ENCODE results near the gene BTG4.

BTG4 gene

GRCh38 chr11:111512296-111513239, at the start of gene BTG4:
Gene BTG4 (minus strand): TSS chr11:111512386. CDS start chr11:111498776, 13,610 bp downstream.
- Histone ChIP-seq H3K36me3 (ENCODE audit: control insufficient read depth, insufficient read depth, low read length) (no peaks in the 10 kb centered on the region), H3K9ac (ENCODE audit: low read length) (no peak within 1 kb of the TSS), H3K4me1 (ENCODE audit: control insufficient read depth, insufficient read depth, low read length) (peaks cover 5% of the 10 kb centered on the region), H3K4me3 (ENCODE audit: low read length) (no peak within 1 kb of the TSS), H3K27me3 (ENCODE audit: control insufficient read depth, insufficient read depth, low read length) (peaks cover 27% of the 10 kb centered on the region), H3K9me3 (ENCODE audit: control insufficient read depth, low read length) (no peaks in the 10 kb centered on the region)

- no peaks in the 10 kb centered on the region for H3K4me1 ChIP-seq (ENCODE audit: control insufficient read depth, insufficient read depth, low read length)
- H3K4me3 ChIP-seq (ENCODE audit: low read length): no peak overlapping the region
- no peaks in the 10 kb centered on the region for H3K36me3 ChIP-seq (ENCODE audit: control insufficient read depth, insufficient read depth, low read length)
- H3K27me3 ChIP-seq (ENCODE audit: control insufficient read depth, insufficient read depth, low read length): no peaks in the 10 kb centered on the region
- no peak overlapping the region for H3K9ac ChIP-seq (ENCODE audit: low read length)
- H3K9me3 ChIP-seq (ENCODE audit: control insufficient read depth, low read length): no peaks in the 10 kb centered on the region
These were observed 49.7 kb upstream of the BTG4 start for GRCh38 chr11:111561791-111562325.

GRCh38 chr11:111561306-111561705, 49.1 kb upstream of the BTG4 start:
- Histone ChIP-seq H3K9me3 (ENCODE audit: control insufficient read depth, low read length) (no peaks in the 10 kb centered on the region), H3K27me3 (ENCODE audit: control insufficient read depth, insufficient read depth, low read length) (no peaks in the 10 kb centered on the region), H3K36me3 (ENCODE audit: control insufficient read depth, insufficient read depth, low read length) (no peaks in the 10 kb centered on the region), H3K4me1 (ENCODE audit: control insufficient read depth, insufficient read depth, low read length) (no peaks in the 10 kb centered on the region), H3K9ac (ENCODE audit: low read length) (no peak overlapping the region), H3K4me3 (ENCODE audit: low read length) (no peak overlapping the region)

- H3K27me3 ChIP-seq (ENCODE audit: control insufficient read depth, insufficient read depth, low read length): no peaks in the 10 kb centered on the region
These were observed 48.6 kb upstream of the BTG4 start for GRCh38 chr11:111560800-111561199.

GRCh38 chr11:111559800-111560464, 47.7 kb upstream of the BTG4 start:
- Histone ChIP-seq H3K9ac (ENCODE audit: low read length) (no peak overlapping the region), H3K36me3 (ENCODE audit: control insufficient read depth, insufficient read depth, low read length) (no peaks in the 10 kb centered on the region), H3K4me3 (ENCODE audit: low read length) (no peak overlapping the region), H3K27me3 (ENCODE audit: control insufficient read depth, insufficient read depth, low read length) (no peaks in the 10 kb centered on the region), H3K4me1 (ENCODE audit: control insufficient read depth, insufficient read depth, low read length) (no peaks in the 10 kb centered on the region), H3K9me3 (ENCODE audit: control insufficient read depth, low read length) (no peaks in the 10 kb centered on the region)

More at GRCh38 chr11:111560800-111561199, 48.6 kb upstream of the BTG4 start:
- H3K4me3 ChIP-seq (ENCODE audit: low read length): no peak overlapping the region
- no peaks in the 10 kb centered on the region for H3K9me3 ChIP-seq (ENCODE audit: control insufficient read depth, low read length)
- H3K4me1 ChIP-seq (ENCODE audit: control insufficient read depth, insufficient read depth, low read length): no peaks in the 10 kb centered on the region
- H3K36me3 ChIP-seq (ENCODE audit: control insufficient read depth, insufficient read depth, low read length): no peaks in the 10 kb centered on the region
- no peak overlapping the region for H3K9ac ChIP-seq (ENCODE audit: low read length)

- H3K36me3 ChIP-seq (ENCODE audit: control insufficient read depth, insufficient read depth, low read length): no peaks in the 10 kb centered on the region
- H3K9me3 ChIP-seq (ENCODE audit: control insufficient read depth, low read length): no peaks in the 10 kb centered on the region
- no peak overlapping the region for H3K9ac ChIP-seq (ENCODE audit: low read length)
- H3K27me3 ChIP-seq (ENCODE audit: control insufficient read depth, insufficient read depth, low read length): no peaks in the 10 kb centered on the region
- H3K4me1 ChIP-seq (ENCODE audit: control insufficient read depth, insufficient read depth, low read length): no peaks in the 10 kb centered on the region
- no peak overlapping the region for H3K4me3 ChIP-seq (ENCODE audit: low read length)
These were observed 45.4 kb upstream of the BTG4 start for GRCh38 chr11:111557425-111558111.

- H3K4me3 ChIP-seq (ENCODE audit: low read length): no peak overlapping the region
- no peaks in the 10 kb centered on the region for H3K27me3 ChIP-seq (ENCODE audit: control insufficient read depth, insufficient read depth, low read length)
- H3K9ac ChIP-seq (ENCODE audit: low read length): no peak overlapping the region
- no peaks in the 10 kb centered on the region for H3K36me3 ChIP-seq (ENCODE audit: control insufficient read depth, insufficient read depth, low read length)
- H3K9me3 ChIP-seq (ENCODE audit: control insufficient read depth, low read length): no peaks in the 10 kb centered on the region
- H3K4me1 ChIP-seq (ENCODE audit: control insufficient read depth, insufficient read depth, low read length): no peaks in the 10 kb centered on the region
These were observed 43.1 kb upstream of the BTG4 start for GRCh38 chr11:111555255-111555654.

GRCh38 chr11:111554532-111554931, 42.3 kb upstream of the BTG4 start:
- Histone ChIP-seq H3K9ac (ENCODE audit: low read length) (no peak overlapping the region), H3K4me1 (ENCODE audit: control insufficient read depth, insufficient read depth, low read length) (no peaks in the 10 kb centered on the region), H3K27me3 (ENCODE audit: control insufficient read depth, insufficient read depth, low read length) (no peaks in the 10 kb centered on the region), H3K36me3 (ENCODE audit: control insufficient read depth, insufficient read depth, low read length) (no peaks in the 10 kb centered on the region), H3K9me3 (ENCODE audit: control insufficient read depth, low read length) (no peaks in the 10 kb centered on the region), H3K4me3 (ENCODE audit: low read length) (no peak overlapping the region)

GRCh38 chr11:111550258-111550657, 38.1 kb upstream of the BTG4 start:
- no peaks in the 10 kb centered on the region for H3K36me3 ChIP-seq (ENCODE audit: control insufficient read depth, insufficient read depth, low read length)
- H3K4me3 ChIP-seq (ENCODE audit: low read length): no peak overlapping the region
- H3K9me3 ChIP-seq (ENCODE audit: control insufficient read depth, low read length): no peaks in the 10 kb centered on the region
- no peaks in the 10 kb centered on the region for H3K27me3 ChIP-seq (ENCODE audit: control insufficient read depth, insufficient read depth, low read length)
- no peak overlapping the region for H3K9ac ChIP-seq (ENCODE audit: low read length)
- no peaks in the 10 kb centered on the region for H3K4me1 ChIP-seq (ENCODE audit: control insufficient read depth, insufficient read depth, low read length)

- Histone ChIP-seq H3K27me3 (ENCODE audit: control insufficient read depth, insufficient read depth, low read length) (no peaks in the 10 kb centered on the region), H3K4me3 (ENCODE audit: low read length) (no peak overlapping the region), H3K4me1 (ENCODE audit: control insufficient read depth, insufficient read depth, low read length) (no peaks in the 10 kb centered on the region), H3K9me3 (ENCODE audit: control insufficient read depth, low read length) (no peaks in the 10 kb centered on the region), H3K36me3 (ENCODE audit: control insufficient read depth, insufficient read depth, low read length) (no peaks in the 10 kb centered on the region), H3K9ac (ENCODE audit: low read length) (no peak overlapping the region)
These were observed 37.6 kb upstream of the BTG4 start for GRCh38 chr11:111549869-111550203.

- Histone ChIP-seq H3K9ac (ENCODE audit: low read length) (no peak overlapping the region), H3K4me1 (ENCODE audit: control insufficient read depth, insufficient read depth, low read length) (no peaks in the 10 kb centered on the region), H3K9me3 (ENCODE audit: control insufficient read depth, low read length) (no peaks in the 10 kb centered on the region), H3K36me3 (ENCODE audit: control insufficient read depth, insufficient read depth, low read length) (no peaks in the 10 kb centered on the region), H3K27me3 (ENCODE audit: control insufficient read depth, insufficient read depth, low read length) (peaks cover 1% of the 10 kb centered on the region), H3K4me3 (ENCODE audit: low read length) (no peak overlapping the region)
These were observed 37.1 kb upstream of the BTG4 start for GRCh38 chr11:111549196-111549868.
